Measurements from ENCODE around the gene KRCC1. TPM values are rescaled to one million over a fixed set of nuclear protein-coding genes. Genes with fewer than 3 reads are reported as not detected.

KRCC1 gene
- polyA plus RNA-seq, 1 experiment, result 16.8 TPM

GRCh38 chr2:88097891-88098557, 42.4 kb upstream of the KRCC1 start:
- CTCF ChIA-PET, result interaction anchor here (1.6 kb wide), 1 partner anchor 16 kb away, joined by 6 read pairs; no protein-coding TSS in a partner anchor

GRCh38 chr2:88097192-88097591, 41.6 kb upstream of the KRCC1 start:
- CTCF ChIA-PET, result interaction anchor here (0.9 to 1.6 kb wide), 3 partner anchors 12 to 62 kb away, joined by 3 to 6 read pairs (median 3); no protein-coding TSS in a partner anchor

More at GRCh38 chr2:88097891-88098557, 42.4 kb upstream of the KRCC1 start:
- H3K4me3 ChIP-seq (ENCODE audit: low read depth, low read length), result no peak overlapping the region
- peaks cover 3% of the 10 kb centered on the region for H3K27me3 ChIP-seq (ENCODE audit: control insufficient read depth, insufficient read depth, low read length)
- POLR2A ChIA-PET, result no interaction called here
- H3K36me3 ChIP-seq (ENCODE audit: control insufficient read depth, insufficient read depth, low read length), result no peaks in the 10 kb centered on the region
- no peak for DNase-seq (ENCODE audit: low read depth)
- TF ChIP-seq, protein P1, sequence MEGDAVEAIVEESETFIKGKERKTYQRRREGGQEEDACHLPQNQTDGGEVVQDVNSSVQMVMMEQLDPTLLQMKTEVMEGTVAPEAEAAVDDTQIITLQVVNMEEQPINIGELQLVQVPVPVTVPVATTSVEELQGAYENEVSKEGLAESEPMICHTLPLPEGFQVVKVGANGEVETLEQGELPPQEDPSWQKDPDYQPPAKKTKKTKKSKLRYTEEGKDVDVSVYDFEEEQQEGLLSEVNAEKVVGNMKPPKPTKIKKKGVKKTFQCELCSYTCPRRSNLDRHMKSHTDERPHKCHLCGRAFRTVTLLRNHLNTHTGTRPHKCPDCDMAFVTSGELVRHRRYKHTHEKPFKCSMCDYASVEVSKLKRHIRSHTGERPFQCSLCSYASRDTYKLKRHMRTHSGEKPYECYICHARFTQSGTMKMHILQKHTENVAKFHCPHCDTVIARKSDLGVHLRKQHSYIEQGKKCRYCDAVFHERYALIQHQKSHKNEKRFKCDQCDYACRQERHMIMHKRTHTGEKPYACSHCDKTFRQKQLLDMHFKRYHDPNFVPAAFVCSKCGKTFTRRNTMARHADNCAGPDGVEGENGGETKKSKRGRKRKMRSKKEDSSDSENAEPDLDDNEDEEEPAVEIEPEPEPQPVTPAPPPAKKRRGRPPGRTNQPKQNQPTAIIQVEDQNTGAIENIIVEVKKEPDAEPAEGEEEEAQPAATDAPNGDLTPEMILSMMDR (IDR thresholded peaks at IDR 0.05; ENCODE audit: insufficient read depth, low read depth, low read length), result no peak

GRCh38 chr2:88096708-88097107, 41.1 kb upstream of the KRCC1 start:
- TF ChIP-seq, protein P1 (IDR thresholded peaks at IDR 0.05; ENCODE audit: insufficient read depth, low read depth, low read length), result no peak
- H3K36me3 ChIP-seq (ENCODE audit: control insufficient read depth, insufficient read depth, low read length), result no peaks in the 10 kb centered on the region
- H3K4me3 ChIP-seq (ENCODE audit: low read depth, low read length), result no peak overlapping the region
- no peak for DNase-seq (ENCODE audit: low read depth)
- ChIA-PET CTCF (interaction anchor here (0.9 to 1.6 kb wide), 4 partner anchors 12 to 63 kb away, joined by 3 to 6 read pairs (median 4); no protein-coding TSS in a partner anchor), POLR2A (no interaction called here)
- H3K27me3 ChIP-seq (ENCODE audit: control insufficient read depth, insufficient read depth, low read length), result peaks cover 3% of the 10 kb centered on the region

More at GRCh38 chr2:88097192-88097591, 41.6 kb upstream of the KRCC1 start:
- DNase-seq (ENCODE audit: low read depth), result no peak
- peaks cover 3% of the 10 kb centered on the region for H3K27me3 ChIP-seq (ENCODE audit: control insufficient read depth, insufficient read depth, low read length)
- POLR2A ChIA-PET, result no interaction called here
- TF ChIP-seq, protein P1 (IDR thresholded peaks at IDR 0.05; ENCODE audit: insufficient read depth, low read depth, low read length), result no peak
- no peak overlapping the region for H3K4me3 ChIP-seq (ENCODE audit: low read depth, low read length)
- no peaks in the 10 kb centered on the region for H3K36me3 ChIP-seq (ENCODE audit: control insufficient read depth, insufficient read depth, low read length)

DNA sequence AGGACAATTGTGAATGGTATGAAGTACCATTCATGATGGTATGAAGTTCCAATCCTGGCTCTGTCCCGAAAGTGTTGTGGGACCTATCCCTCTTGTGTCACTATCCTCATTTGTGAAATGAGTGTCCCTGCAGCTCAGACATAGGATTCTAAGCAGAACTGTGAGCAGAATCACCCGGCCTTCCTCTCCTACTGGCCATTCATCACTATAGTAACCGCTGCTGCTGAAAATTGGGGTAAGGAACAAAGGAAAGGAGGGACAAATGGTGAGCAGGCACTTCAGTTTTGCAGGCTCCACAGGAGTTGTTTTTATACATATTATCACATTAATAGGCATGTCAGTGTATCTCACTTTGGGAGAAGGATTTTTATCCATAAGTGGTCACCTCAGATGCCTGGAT, 39.4 kb upstream of the KRCC1 start:
- H3K4me3 ChIP-seq (ENCODE audit: low read depth, low read length), result no peak overlapping the region
- CTCF ChIA-PET, result interaction anchor here (0.6 kb wide), 1 partner anchor 10 kb away, joined by 4 read pairs; no protein-coding TSS in a partner anchor
- no peak for DNase-seq (ENCODE audit: low read depth)
- TF ChIP-seq, protein P1 (IDR thresholded peaks at IDR 0.05; ENCODE audit: insufficient read depth, low read depth, low read length), result no peak
- POLR2A ChIA-PET, result no interaction called here
- H3K36me3 ChIP-seq (ENCODE audit: control insufficient read depth, insufficient read depth, low read length), result no peaks in the 10 kb centered on the region
- H3K27me3 ChIP-seq (ENCODE audit: control insufficient read depth, insufficient read depth, low read length), result peaks cover 3% of the 10 kb centered on the region; the same call in 1 of the 2 replicates

GRCh38 chr2:88092773-88093172, 37.2 kb upstream of the KRCC1 start:
- Histone ChIP-seq H3K4me3 (ENCODE audit: low read depth, low read length) (no peak overlapping the region), H3K27me3 (ENCODE audit: control insufficient read depth, insufficient read depth, low read length) (peaks cover 3% of the 10 kb centered on the region; the same call in 1 of the 2 replicates), H3K36me3 (ENCODE audit: control insufficient read depth, insufficient read depth, low read length) (no peaks in the 10 kb centered on the region)
- POLR2A ChIA-PET, result no interaction called here
- TF ChIP-seq, protein P1 (IDR thresholded peaks at IDR 0.05; ENCODE audit: insufficient read depth, low read depth, low read length), result no peak
- CTCF ChIA-PET, result interaction anchor here (1.3 kb wide), 1 partner anchor 68 kb away, joined by 3 read pairs; no protein-coding TSS in a partner anchor
- DNase-seq (ENCODE audit: low read depth), result no peak
